ENCODE measurements around the gene ZNF407. TPM values are rescaled to one million over a fixed set of nuclear protein-coding genes. Genes with fewer than 3 reads are reported as not detected.

Gene ZNF407
- total and polyA plus RNA-seq, 9 donors: 5.3 to 22.3 (median 18.7) TPM

- intact Hi-C loops (cut with DNase I): no loop called here
- Histone ChIP-seq H3K9me3 (no peaks in the 10 kb centered on the region), H3K27ac (no peak overlapping the region), H3K36me3 (no peaks in the 10 kb centered on the region), H3K4me3 (no peak overlapping the region), H3K4me1 (ENCODE audit: insufficient read depth) (no peaks in the 10 kb centered on the region), H3K27me3 (no peaks in the 10 kb centered on the region)
- TF ChIP-seq CTCF (IDR thresholded peaks at IDR 0.05) (no peak), EP300 (IDR thresholded peaks at IDR 0.05) (no peak), POLR2A (IDR thresholded peaks at IDR 0.05) (no peak)
- WGBS, 3 donors: 88 to 94% (median 92%) methylated on average over 3 of the region's 3 CpGs
- DNase-seq: no peak
Measured at GRCh38 chr18:74638210-74638609, 40.5 kb downstream of the ZNF407 start.

- TF ChIP-seq CTCF (IDR thresholded peaks at IDR 0.05) (no peak), EP300 (IDR thresholded peaks at IDR 0.05) (no peak), POLR2A (IDR thresholded peaks at IDR 0.05) (no peak)
Measured at GRCh38 chr18:74644713-74645112, 47.0 kb downstream of the ZNF407 start.

GRCh38 chr18:74645679-74646078 lies 48.0 kb downstream of the ZNF407 start:
- Histone ChIP-seq H3K27ac (no peak overlapping the region), H3K27me3 (no peaks in the 10 kb centered on the region), H3K4me3 (no peak overlapping the region), H3K9me3 (no peaks in the 10 kb centered on the region), H3K4me1 (ENCODE audit: insufficient read depth) (no peaks in the 10 kb centered on the region), H3K36me3 (no peaks in the 10 kb centered on the region)
- DNase-seq: no peak
- 87 to 90% (median 90%) methylated on average over 2 of the region's 2 CpGs for WGBS, 3 donors
- intact Hi-C loops (cut with DNase I): loop anchor here in 2 of 4 donors (5.0 to 10.0 kb wide), 2 partner anchors 829 to 1697 kb away; no protein-coding TSS in a partner anchor
- TF ChIP-seq CTCF (IDR thresholded peaks at IDR 0.05): no peak
- TF ChIP-seq EP300 (IDR thresholded peaks at IDR 0.05): no peak
- TF ChIP-seq POLR2A (IDR thresholded peaks at IDR 0.05): no peak

More at GRCh38 chr18:74644713-74645112, 47.0 kb downstream of the ZNF407 start:
- Histone ChIP-seq H3K4me1 (ENCODE audit: insufficient read depth) (no peaks in the 10 kb centered on the region), H3K36me3 (no peaks in the 10 kb centered on the region), H3K4me3 (no peak overlapping the region), H3K27me3 (no peaks in the 10 kb centered on the region), H3K9me3 (no peaks in the 10 kb centered on the region), H3K27ac (no peak overlapping the region)
- DNase-seq: no peak
- intact Hi-C loops (cut with DNase I): loop anchor here in 2 of 4 donors (5.0 to 10.0 kb wide), 2 partner anchors 830 to 1698 kb away; no protein-coding TSS in a partner anchor

- TF ChIP-seq EP300 (IDR thresholded peaks at IDR 0.05): no peak
- no peak for TF ChIP-seq CTCF (IDR thresholded peaks at IDR 0.05)
- TF ChIP-seq POLR2A (IDR thresholded peaks at IDR 0.05): no peak
- H3K9me3 ChIP-seq: no peaks in the 10 kb centered on the region
- H3K4me3 ChIP-seq: no peak overlapping the region
- no peak for DNase-seq
- no peak overlapping the region for H3K27ac ChIP-seq
- no peaks in the 10 kb centered on the region for H3K27me3 ChIP-seq
- H3K36me3 ChIP-seq: no peaks in the 10 kb centered on the region
- intact Hi-C loops (cut with DNase I): loop anchor here in 2 of 4 donors (5.0 to 10.0 kb wide), 2 partner anchors 826 to 1613 kb away; no protein-coding TSS in a partner anchor
- WGBS, 3 donors: 71 to 80% (median 79%) methylated on average over 8 of the region's 8 CpGs
- H3K4me1 ChIP-seq (ENCODE audit: insufficient read depth): no peaks in the 10 kb centered on the region
Measured at GRCh38 chr18:74651327-74652128, 53.9 kb downstream of the ZNF407 start.
